KOPT-K1 (cell line): Measurements from ENCODE around the gene CLASP1.

Experiments used
- H3K27ac ChIP-seq: fragments of 200-600 bp; sonication (generic); 2 replicates; pipeline ENCODE4 v1.5.1; 2016; ENCODE audit warnings: antibody characterized with exemption, mild to moderate bottlenecking, low read depth, low read length; ENCODE audit not compliant: poor library complexity, severe bottlenecking
- H3K36me3 ChIP-seq: fragments of 200-600 bp; sonication (generic); 2 replicates; pipeline ENCODE4 v1.5.1; 2017; ENCODE audit warnings: antibody characterized with exemption, mild to moderate bottlenecking, low read length, moderate library complexity; ENCODE audit not compliant: insufficient read depth
- H3K9me3 ChIP-seq: fragments of 200-600 bp; sonication (generic); 2 replicates; pipeline ENCODE4 v1.5.1; 2017; ENCODE audit warnings: antibody characterized with exemption, low read length, mild to moderate bottlenecking; ENCODE audit not compliant: insufficient read depth, poor library complexity, severe bottlenecking

The CLASP1 gene

DNA sequence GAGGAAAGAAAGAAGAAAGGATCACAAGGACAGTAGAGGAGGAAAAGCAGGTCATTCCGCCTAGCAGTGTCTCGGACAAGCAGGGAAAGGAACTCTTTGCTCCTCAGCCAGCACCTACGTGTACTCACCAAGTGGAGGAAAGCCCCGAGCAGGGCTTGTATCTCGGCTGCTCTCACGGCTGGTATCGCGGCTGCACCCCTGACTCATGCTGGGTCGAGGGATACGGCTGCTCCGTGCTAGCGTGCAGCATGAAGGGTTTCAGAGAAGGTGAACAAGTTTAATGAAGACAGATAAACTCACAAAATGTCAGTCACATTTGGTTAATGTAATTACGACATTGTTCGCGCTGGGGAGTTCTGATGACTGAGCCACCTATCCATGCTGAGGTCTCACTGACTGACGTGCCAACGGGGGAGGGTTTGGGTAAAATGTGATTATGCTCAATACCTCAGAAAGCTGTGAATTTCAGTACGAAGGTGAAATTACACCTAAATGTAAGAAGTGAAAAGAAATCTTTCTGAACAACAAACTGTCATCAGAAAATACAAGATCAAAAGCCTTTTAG is 230.7 kb downstream of the CLASP1 start:
- Histone ChIP-seq H3K36me3 (peaks cover 86% of the 10 kb centered on the region), H3K27ac (no peak overlapping the region), H3K9me3 (no peaks in the 10 kb centered on the region)

GRCh38 chr2:121417826-121418225 is 231.4 kb downstream of the CLASP1 start:
- Histone ChIP-seq H3K9me3 (no peaks in the 10 kb centered on the region), H3K27ac (no peak overlapping the region), H3K36me3 (peaks cover 91% of the 10 kb centered on the region)

DNA sequence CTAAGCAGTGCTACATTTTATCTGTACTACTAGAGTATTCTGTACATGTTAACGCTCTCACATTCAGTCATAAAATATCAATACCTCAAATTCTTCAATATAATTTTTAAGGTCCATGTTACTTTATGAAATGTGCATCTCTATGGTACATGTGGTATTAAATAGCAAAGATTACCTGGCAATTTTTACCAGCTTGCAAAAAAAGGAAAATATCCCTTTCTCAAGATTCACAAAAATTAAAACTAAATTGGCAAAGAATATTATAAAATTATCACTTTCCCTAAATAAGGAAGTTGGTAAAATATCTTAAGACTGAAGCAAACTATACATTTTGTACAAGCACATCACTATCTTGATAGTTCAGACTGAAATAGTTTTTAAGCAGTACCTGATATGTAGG is 233.5 kb downstream of the CLASP1 start:
- Histone ChIP-seq H3K36me3 (peaks cover 80% of the 10 kb centered on the region), H3K9me3 (no peaks in the 10 kb centered on the region), H3K27ac (no peak overlapping the region)

GRCh38 chr2:121412349-121412748 is 236.9 kb downstream of the CLASP1 start:
- peaks cover 80% of the 10 kb centered on the region for H3K36me3 ChIP-seq
- no peak overlapping the region for H3K27ac ChIP-seq
- no peaks in the 10 kb centered on the region for H3K9me3 ChIP-seq

GRCh38 chr2:121409966-121410365 is 239.3 kb downstream of the CLASP1 start:
- H3K27ac ChIP-seq = no peak overlapping the region
- no peaks in the 10 kb centered on the region for H3K9me3 ChIP-seq
- peaks cover 81% of the 10 kb centered on the region for H3K36me3 ChIP-seq

GRCh38 chr2:121409388-121409787 is 239.9 kb downstream of the CLASP1 start:
- H3K9me3 ChIP-seq = no peaks in the 10 kb centered on the region
- H3K36me3 ChIP-seq = peaks cover 81% of the 10 kb centered on the region
- no peak overlapping the region for H3K27ac ChIP-seq

DNA sequence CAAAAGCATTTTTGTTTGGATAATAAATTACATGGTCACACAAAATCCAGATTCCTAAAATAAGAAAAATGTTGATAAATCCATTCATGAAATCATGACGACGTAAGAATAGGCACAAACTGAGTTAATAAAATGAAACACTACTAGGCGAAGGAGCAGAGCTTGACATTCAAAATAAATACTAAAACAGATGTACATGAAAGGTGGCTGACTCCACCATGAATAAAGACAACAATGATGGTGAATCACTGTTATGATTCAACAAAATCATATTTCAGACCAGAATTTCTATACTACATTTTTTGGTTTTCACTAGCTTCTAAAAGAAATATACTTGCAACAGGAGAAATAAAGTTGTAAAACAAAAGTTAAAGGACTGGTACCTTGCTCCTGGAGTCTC is 240.6 kb downstream of the CLASP1 start:
- no peak overlapping the region for H3K27ac ChIP-seq
- peaks cover 79% of the 10 kb centered on the region for H3K36me3 ChIP-seq
- H3K9me3 ChIP-seq = no peaks in the 10 kb centered on the region

- Histone ChIP-seq H3K27ac (no peak overlapping the region), H3K36me3 (peaks cover 91% of the 10 kb centered on the region), H3K9me3 (no peaks in the 10 kb centered on the region)
Measured at GRCh38 chr2:121405233-121405632, 244.0 kb downstream of the CLASP1 start.

DNA sequence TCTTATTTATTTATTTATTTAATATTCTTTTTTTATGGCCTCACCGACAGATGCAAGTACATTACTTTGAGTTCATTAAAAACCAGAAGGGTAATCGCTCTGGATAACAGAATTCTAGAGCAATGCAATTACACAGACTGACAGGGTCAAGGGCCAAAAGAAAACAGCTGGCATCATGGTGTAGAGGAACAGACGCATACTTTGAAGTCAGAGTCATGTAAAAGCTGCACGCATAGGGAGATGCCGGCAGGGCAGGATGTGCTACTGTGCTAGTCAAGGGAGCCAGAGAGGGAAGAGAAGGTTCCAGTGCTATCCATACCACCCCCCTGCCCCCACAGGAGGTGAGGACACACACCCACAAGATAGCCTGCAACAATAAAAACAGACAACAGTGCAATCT is 249.1 kb downstream of the CLASP1 start:
- Histone ChIP-seq H3K36me3 (peaks cover 88% of the 10 kb centered on the region), H3K9me3 (no peaks in the 10 kb centered on the region), H3K27ac (no peak overlapping the region)

GRCh38 chr2:121398853-121399252 is 250.4 kb downstream of the CLASP1 start:
- Histone ChIP-seq H3K9me3 (no peaks in the 10 kb centered on the region), H3K36me3 (peaks cover 90% of the 10 kb centered on the region), H3K27ac (no peak overlapping the region)

GRCh38 chr2:121390082-121390692 is 259.1 kb downstream of the CLASP1 start:
- Histone ChIP-seq H3K36me3 (peaks cover 70% of the 10 kb centered on the region), H3K27ac (no peak overlapping the region), H3K9me3 (no peaks in the 10 kb centered on the region)

GRCh38 chr2:121388371-121388770 is 260.9 kb downstream of the CLASP1 start:
- Histone ChIP-seq H3K27ac (no peak overlapping the region), H3K36me3 (peaks cover 68% of the 10 kb centered on the region), H3K9me3 (no peaks in the 10 kb centered on the region)

DNA sequence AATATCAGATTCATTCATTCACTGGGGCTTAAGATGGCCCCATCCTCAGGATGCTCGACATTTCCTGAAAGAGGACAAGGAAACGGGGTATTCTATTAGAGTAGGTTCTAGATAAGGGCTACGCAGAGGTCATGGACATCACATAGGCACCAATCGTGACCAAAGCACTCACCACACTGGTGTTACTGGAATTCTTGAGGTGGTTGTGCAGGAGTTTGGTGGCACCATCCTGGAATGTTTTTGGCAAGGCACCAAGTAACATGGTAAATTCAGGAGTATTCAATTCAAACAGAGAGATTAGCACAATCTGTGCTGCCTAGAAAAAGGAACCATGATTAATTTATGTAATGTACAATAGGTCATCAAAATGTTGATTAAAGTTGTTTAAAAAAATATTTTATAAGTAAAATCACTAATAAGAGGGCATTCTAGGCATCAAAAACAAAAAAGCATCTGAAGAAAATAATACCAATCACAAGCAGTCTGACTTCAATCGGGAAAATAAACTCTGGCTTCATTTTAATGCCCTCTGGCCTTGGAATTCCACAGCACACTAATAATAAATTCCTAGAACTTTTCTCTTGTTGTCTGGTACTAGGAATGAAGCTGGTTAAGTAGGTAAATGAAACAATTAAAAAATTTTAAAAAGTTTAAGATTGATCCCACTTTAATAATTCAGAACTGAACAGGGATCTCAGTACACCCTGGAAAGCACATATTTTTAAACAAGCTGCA is 261.5 kb downstream of the CLASP1 start:
- Histone ChIP-seq H3K36me3 (peaks cover 71% of the 10 kb centered on the region), H3K9me3 (no peaks in the 10 kb centered on the region), H3K27ac (no peak overlapping the region)

DNA sequence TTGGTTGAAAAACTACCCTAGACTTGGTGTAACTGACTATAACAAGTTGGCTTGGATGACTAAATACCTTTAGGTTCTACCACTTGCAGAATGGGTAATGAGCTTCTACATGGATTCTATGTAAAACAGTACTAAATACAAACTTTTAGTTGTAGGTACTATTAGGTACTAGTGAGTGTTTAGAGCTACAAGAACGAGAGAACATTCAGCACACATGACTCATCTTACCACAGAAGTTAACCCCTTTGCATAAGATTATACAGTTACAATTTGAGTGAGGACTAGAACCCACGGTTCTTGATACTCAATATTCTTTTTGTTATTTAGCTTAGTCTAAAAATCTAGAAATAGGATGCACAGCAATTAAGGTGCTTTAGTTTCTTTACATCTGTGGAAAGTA is 262.6 kb downstream of the CLASP1 start:
- peaks cover 76% of the 10 kb centered on the region for H3K36me3 ChIP-seq

DNA sequence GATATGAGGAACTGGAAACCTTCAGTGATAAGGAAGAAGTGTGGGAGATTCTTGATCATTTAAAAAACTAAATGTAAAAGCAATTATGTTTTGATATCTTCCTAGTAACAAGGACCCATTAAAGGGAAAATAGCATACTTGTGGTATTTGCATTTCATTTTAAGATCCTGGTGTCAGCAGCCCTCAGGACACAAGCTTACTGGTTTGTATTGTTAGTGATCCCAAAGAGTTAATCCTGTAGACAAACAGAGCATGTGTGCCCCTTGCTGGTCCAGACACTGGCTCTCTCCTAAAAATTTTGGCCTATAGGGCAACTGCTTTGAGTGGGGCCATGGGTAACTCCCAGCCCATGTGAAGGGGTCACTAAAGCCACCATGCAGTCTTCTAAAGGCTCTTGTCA is 263.2 kb downstream of the CLASP1 start:
- peaks cover 79% of the 10 kb centered on the region for H3K36me3 ChIP-seq

More for the DNA sequence above, 262.6 kb downstream of the CLASP1 start:
- no peaks in the 10 kb centered on the region for H3K9me3 ChIP-seq
- H3K27ac ChIP-seq = no peak overlapping the region

DNA sequence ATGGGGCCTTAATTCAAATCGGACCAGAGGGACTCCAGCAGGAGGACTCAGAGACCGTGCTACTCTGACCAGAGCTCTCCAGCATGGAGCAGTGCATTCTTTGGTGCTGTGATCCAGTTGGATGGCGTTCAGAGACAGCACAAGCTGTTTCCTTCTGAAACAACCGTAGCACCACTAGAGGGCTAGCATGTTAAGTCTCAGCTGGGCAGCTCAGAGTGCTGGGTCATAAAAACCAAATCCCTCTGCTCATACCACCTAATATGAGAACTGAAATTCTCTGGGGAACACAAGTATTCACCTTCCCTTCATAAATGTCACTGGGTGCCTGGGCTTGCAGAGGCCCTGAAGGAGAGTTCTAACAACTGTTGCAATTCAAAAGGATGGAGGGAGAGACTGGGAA is 266.5 kb downstream of the CLASP1 start:
- Histone ChIP-seq H3K36me3 (peaks cover 94% of the 10 kb centered on the region), H3K9me3 (no peaks in the 10 kb centered on the region), H3K27ac (no peak overlapping the region)

More for the DNA sequence above, 263.2 kb downstream of the CLASP1 start:
- Histone ChIP-seq H3K27ac (no peak overlapping the region), H3K9me3 (no peaks in the 10 kb centered on the region)
